HFF-Myc (cell line): ENCODE measurements around the gene GTF3C5.

Experiments used
- DNase-seq: peaks from one replicate; pipeline ENCODE4 v3.0.0-alpha.2; 2011; ENCODE audit warnings: low read depth; ENCODE audit errors: extremely low read depth
- H3K4me3 ChIP-seq: replicated peaks from 2 replicates; pipeline ENCODE4 v1.5.1; 2011; ENCODE audit warnings: low read depth, mild to moderate bottlenecking, control low read depth, low read length
- TF ChIP-seq, protein P1 (sequence below): IDR thresholded peaks from 2 replicates; pipeline ENCODE4 v1.5.1; 2012; ENCODE audit warnings: mild to moderate bottlenecking, low read depth, low read length, control low read depth; ENCODE audit errors: missing control alignments

GTF3C5 gene

GRCh38 chr9:133009906-133010582, 20.8 kb upstream of the GTF3C5 start:
- no peak for DNase-seq
- TF ChIP-seq, protein P1, sequence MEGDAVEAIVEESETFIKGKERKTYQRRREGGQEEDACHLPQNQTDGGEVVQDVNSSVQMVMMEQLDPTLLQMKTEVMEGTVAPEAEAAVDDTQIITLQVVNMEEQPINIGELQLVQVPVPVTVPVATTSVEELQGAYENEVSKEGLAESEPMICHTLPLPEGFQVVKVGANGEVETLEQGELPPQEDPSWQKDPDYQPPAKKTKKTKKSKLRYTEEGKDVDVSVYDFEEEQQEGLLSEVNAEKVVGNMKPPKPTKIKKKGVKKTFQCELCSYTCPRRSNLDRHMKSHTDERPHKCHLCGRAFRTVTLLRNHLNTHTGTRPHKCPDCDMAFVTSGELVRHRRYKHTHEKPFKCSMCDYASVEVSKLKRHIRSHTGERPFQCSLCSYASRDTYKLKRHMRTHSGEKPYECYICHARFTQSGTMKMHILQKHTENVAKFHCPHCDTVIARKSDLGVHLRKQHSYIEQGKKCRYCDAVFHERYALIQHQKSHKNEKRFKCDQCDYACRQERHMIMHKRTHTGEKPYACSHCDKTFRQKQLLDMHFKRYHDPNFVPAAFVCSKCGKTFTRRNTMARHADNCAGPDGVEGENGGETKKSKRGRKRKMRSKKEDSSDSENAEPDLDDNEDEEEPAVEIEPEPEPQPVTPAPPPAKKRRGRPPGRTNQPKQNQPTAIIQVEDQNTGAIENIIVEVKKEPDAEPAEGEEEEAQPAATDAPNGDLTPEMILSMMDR = no peak
- no peak overlapping the region for H3K4me3 ChIP-seq

- no peak for DNase-seq
- H3K4me3 ChIP-seq = no peak overlapping the region
- TF ChIP-seq, protein P1 = no peak
Measured at GRCh38 chr9:133014696-133015095, 16.1 kb upstream of the GTF3C5 start.

GRCh38 chr9:133023117-133023890, 7.5 kb upstream of the GTF3C5 start:
- no peak overlapping the region for H3K4me3 ChIP-seq
- DNase-seq = no peak
- TF ChIP-seq, protein P1 = no peak

- DNase-seq = no peak
- no peak overlapping the region for H3K4me3 ChIP-seq
- TF ChIP-seq, protein P1 = no peak
Measured at GRCh38 chr9:133026426-133026825, 4.4 kb upstream of the GTF3C5 start.

GRCh38 chr9:133027134-133027533, 3.7 kb upstream of the GTF3C5 start:
- H3K4me3 ChIP-seq = no peak overlapping the region
- TF ChIP-seq, protein P1 = no peak
- DNase-seq = no peak

- TF ChIP-seq, protein P1 = no peak
- no peak for DNase-seq
- no peak overlapping the region for H3K4me3 ChIP-seq
Measured at GRCh38 chr9:133028221-133028620, 2.6 kb upstream of the GTF3C5 start.

DNA sequence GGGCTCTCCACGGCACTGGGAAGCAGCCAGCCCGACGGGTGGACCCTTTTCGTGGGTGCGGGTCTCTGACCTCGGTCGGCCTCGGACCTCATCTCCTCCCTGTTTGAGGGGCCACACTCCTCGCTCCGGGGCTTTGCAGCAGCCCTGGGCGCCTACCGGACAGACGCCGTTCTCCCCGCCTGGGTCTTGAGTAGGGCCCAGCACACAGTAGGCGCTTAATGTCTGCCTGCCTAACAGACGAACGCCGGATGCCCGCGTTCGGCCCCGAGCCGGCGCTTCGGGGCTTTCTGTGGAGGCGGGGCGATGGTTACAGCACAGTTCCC, 842 bp upstream of the GTF3C5 start:
- peak overlapping the region; percentile 79 for H3K4me3 ChIP-seq
- DNase-seq = no peak
- TF ChIP-seq, protein P1 = no peak
